Esophagus squamous epithelium (tissue), 4 donors: ENCODE data around the gene BTG3.

ENCODE experiments used
- POLR2A ChIP-seq, 4 donors: fragments of 450-650 bp; IDR thresholded peaks; one replicate each; pipeline ENCODE4 v1.6.1; 2017; ENCODE audit warnings: antibody characterized with exemption in 4 of 4, mild to moderate bottlenecking in 4 of 4, moderate library complexity in 3 of 4
- TF ChIP-seq, protein P1 (sequence below), 6 experiments: fragments of 450-650 bp in 4 of 6; fragments of 200-600 bp in 2 of 6; sonication (generic) in 2 of 6; IDR thresholded peaks; one replicate each; pipeline ENCODE4 v1.5.1; 2016 to 2019; ENCODE audit warnings: antibody characterized with exemption in 6 of 6, mild to moderate bottlenecking in 4 of 6, moderate library complexity in 4 of 6

- TF ChIP-seq POLR2A (IDR thresholded peaks at IDR 0.05), result no peak
- TF ChIP-seq, protein P1, sequence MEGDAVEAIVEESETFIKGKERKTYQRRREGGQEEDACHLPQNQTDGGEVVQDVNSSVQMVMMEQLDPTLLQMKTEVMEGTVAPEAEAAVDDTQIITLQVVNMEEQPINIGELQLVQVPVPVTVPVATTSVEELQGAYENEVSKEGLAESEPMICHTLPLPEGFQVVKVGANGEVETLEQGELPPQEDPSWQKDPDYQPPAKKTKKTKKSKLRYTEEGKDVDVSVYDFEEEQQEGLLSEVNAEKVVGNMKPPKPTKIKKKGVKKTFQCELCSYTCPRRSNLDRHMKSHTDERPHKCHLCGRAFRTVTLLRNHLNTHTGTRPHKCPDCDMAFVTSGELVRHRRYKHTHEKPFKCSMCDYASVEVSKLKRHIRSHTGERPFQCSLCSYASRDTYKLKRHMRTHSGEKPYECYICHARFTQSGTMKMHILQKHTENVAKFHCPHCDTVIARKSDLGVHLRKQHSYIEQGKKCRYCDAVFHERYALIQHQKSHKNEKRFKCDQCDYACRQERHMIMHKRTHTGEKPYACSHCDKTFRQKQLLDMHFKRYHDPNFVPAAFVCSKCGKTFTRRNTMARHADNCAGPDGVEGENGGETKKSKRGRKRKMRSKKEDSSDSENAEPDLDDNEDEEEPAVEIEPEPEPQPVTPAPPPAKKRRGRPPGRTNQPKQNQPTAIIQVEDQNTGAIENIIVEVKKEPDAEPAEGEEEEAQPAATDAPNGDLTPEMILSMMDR (IDR thresholded peaks at IDR 0.05), result no peak
These were observed 558 bp upstream of the BTG3 start for GRCh38 chr21:17613242-17613676.
